Naive thymus-derived CD4-positive, alpha-beta T cell (primary cell): ENCODE measurements around the gene SLC16A8. TPM values are rescaled to one million over a fixed set of nuclear protein-coding genes. Genes with fewer than 3 reads are reported as not detected.

Experiments used
- ATAC-seq: fragments of 150-1000 bp; cut with Tn5 transposase; 2 replicates; pipeline ENCODE4 v1.10.0; 2021; ENCODE audit warnings: mild to moderate bottlenecking, moderate library complexity
- CTCF ChIA-PET: fragments of 350-600 bp; sonication (Branson Sonifier 250); formaldehyde crosslinking; loops from one replicate; lab custom pipeline; 2021; ENCODE audit warnings: antibody characterized with exemption; lab: Charles Lee
- POLR2A ChIA-PET: fragments of 350-600 bp; sonication (Branson Sonifier 250); formaldehyde crosslinking; loops from one replicate; lab custom pipeline; 2021; ENCODE audit warnings: antibody characterized with exemption, inconsistent platforms; lab: Charles Lee
- DNase-seq, 9 donors: peaks; one replicate each; pipeline versions ENCODE4 v3.0.0 to v3.0.0-alpha.2; 2020 to 2022; ENCODE audit warnings: mixed read lengths in 1 of 9
- H3K27ac ChIP-seq: one replicate; pipeline ENCODE4 v1.7.0; 2013; ENCODE audit warnings: mild to moderate bottlenecking, low read depth, low read length, moderate library complexity
- H3K27me3 ChIP-seq, 2 donors: one replicate each; pipeline ENCODE4 v1.7.0; 2013; ENCODE audit warnings: low read length in 2 of 2, mild to moderate bottlenecking in 2 of 2, moderate library complexity in 2 of 2; ENCODE audit not compliant: control insufficient read depth in 2 of 2, insufficient read depth in 2 of 2
- H3K36me3 ChIP-seq, 3 experiments: 1 replicate in 2 of 3; 2 replicates in 1 of 3; pipeline ENCODE4 v1.7.0; 2013; ENCODE audit warnings: low read length in 3 of 3, mild to moderate bottlenecking in 3 of 3, moderate library complexity in 1 of 3; ENCODE audit not compliant: insufficient read depth in 3 of 3, control insufficient read depth in 2 of 3
- H3K4me1 ChIP-seq, 2 donors: one replicate each; pipeline ENCODE4 v1.7.0; 2013; ENCODE audit warnings: low read length in 2 of 2, mild to moderate bottlenecking in 2 of 2, moderate library complexity in 1 of 2; ENCODE audit not compliant: control insufficient read depth in 2 of 2, insufficient read depth in 2 of 2
- H3K4me3 ChIP-seq: 2 replicates; pipeline ENCODE4 v1.7.0; 2013; ENCODE audit warnings: mild to moderate bottlenecking, low read length
- H3K9me3 ChIP-seq, 3 experiments: 1 replicate in 2 of 3; 2 replicates in 1 of 3; pipeline ENCODE4 v1.7.0; 2013; ENCODE audit warnings: low read length in 3 of 3; ENCODE audit not compliant: control insufficient read depth in 2 of 3
- H3K27ac Mint-ChIP-seq, 9 donors: one replicate each; pipeline ENCODE4 v1.8.0; 2020 to 2022; ENCODE audit warnings: mixed read lengths in 9 of 9, mild to moderate bottlenecking in 8 of 9, moderate library complexity in 5 of 9, inconsistent platforms in 2 of 9
- H3K27me3 Mint-ChIP-seq, 5 donors: one replicate each; pipeline ENCODE4 v1.8.0; 2021 to 2022; ENCODE audit warnings: mixed read lengths in 5 of 5, mild to moderate bottlenecking in 1 of 5
- H3K36me3 Mint-ChIP-seq, 5 donors: one replicate each; pipeline ENCODE4 v1.8.0; 2020 to 2022; ENCODE audit warnings: mixed read lengths in 5 of 5, mild to moderate bottlenecking in 3 of 5, inconsistent platforms in 1 of 5
- H3K4me1 Mint-ChIP-seq, 7 donors: one replicate each; pipeline ENCODE4 v1.8.0; 2020 to 2022; ENCODE audit warnings: mixed read lengths in 7 of 7, mild to moderate bottlenecking in 3 of 7, inconsistent platforms in 1 of 7
- H3K4me3 Mint-ChIP-seq, 10 donors: one replicate each; pipeline ENCODE4 v1.8.0; 2020 to 2022; ENCODE audit warnings: mild to moderate bottlenecking in 10 of 10, mixed read lengths in 10 of 10, moderate library complexity in 6 of 10, inconsistent platforms in 2 of 10
- H3K9me3 Mint-ChIP-seq, 11 donors: one replicate each; pipeline ENCODE4 v1.8.0; 2020 to 2022; ENCODE audit warnings: mixed read lengths in 11 of 11, mild to moderate bottlenecking in 4 of 11, inconsistent platforms in 1 of 11, moderate library complexity in 1 of 11
- intact Hi-C, 2 donors: fragments of 100-400 bp; cut with micrococcal nuclease; formaldehyde crosslinking; loops; one replicate each; pipeline ENCODE4 v1.15.1; 2023
- polyA plus RNA-seq, 2 donors: library from polyadenylated mRNA; unstranded; fragments of 300-500 nt; fragmentation: Illumina TruSeq; gene quantifications; one replicate each; pipeline ENCODE4 v1.2.3, GENCODE V29; 2021
- total RNA-seq, 6 experiments: library from RNA in 5 of 6; stranded (reverse) in 5 of 6; gene quantifications; 1 replicate in 5 of 6; 2 replicates in 1 of 6; pipeline ENCODE4 v1.2.3 and lab custom pipeline; 2021 to 2026

Gene SLC16A8
- total and polyA plus RNA-seq, 7 experiments from 2014 or later = not detected

DNA sequence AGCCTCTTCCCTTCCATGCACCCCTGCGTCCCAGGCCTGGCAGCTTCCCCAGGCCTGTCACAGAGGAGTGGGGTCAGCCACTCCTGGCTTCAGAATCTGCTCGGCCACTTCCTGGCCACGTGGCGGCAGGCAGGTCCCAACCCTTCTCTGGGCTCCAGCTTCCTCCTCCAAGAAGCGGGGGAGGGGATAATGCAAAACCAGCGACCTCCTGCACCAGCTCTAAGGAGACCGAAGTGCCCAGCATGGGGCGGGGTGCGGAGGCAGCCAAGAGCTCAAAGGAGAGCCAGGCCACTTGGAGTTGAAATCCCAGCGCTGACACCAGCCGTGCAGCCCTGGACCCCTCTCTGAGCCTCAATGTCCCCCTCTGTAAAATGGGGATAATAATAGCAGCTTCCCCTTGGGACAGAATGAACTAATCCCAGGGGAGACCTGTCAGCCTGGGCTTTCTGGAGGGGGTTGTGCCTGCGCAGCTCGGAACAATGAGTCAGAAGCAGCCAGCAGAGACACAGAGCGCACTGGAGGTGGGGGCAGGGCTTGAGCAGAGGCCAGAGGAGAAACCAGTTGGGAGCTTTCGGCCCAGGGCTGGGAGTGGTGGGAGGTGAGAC, 49.6 kb downstream of the SLC16A8 start:
- ChIA-PET POLR2A (no interaction called here), CTCF (no interaction called here)
- no peak overlapping the region for H3K4me3 Mint-ChIP-seq
- H3K4me1 ChIP-seq = no peaks in the 10 kb centered on the region
- no peaks in the 10 kb centered on the region for H3K36me3 Mint-ChIP-seq
- H3K27me3 Mint-ChIP-seq = no peaks in the 10 kb centered on the region
- no peaks in the 10 kb centered on the region for H3K36me3 ChIP-seq
- no peaks in the 10 kb centered on the region for H3K9me3 Mint-ChIP-seq
- peaks cover 0 to 5% (median 0%) of the 10 kb centered on the region in 7 donors for H3K4me1 Mint-ChIP-seq
- H3K9me3 ChIP-seq = no peaks in the 10 kb centered on the region
- DNase-seq (no peak), ATAC-seq (no peak)
- no peak overlapping the region for H3K27ac ChIP-seq
- intact Hi-C loops = no loop called here
- H3K4me3 ChIP-seq = no peak overlapping the region
- H3K27ac Mint-ChIP-seq = no peak overlapping the region
- no peaks in the 10 kb centered on the region for H3K27me3 ChIP-seq

- H3K9me3 Mint-ChIP-seq = no peaks in the 10 kb centered on the region
- POLR2A ChIA-PET = no interaction called here
- ATAC-seq (no peak), DNase-seq (no peak)
- Histone ChIP-seq H3K27me3 (no peaks in the 10 kb centered on the region), H3K27ac (no peak overlapping the region), H3K36me3 (no peaks in the 10 kb centered on the region), H3K4me1 (no peaks in the 10 kb centered on the region), H3K9me3 (no peaks in the 10 kb centered on the region), H3K4me3 (no peak overlapping the region)
- H3K27me3 Mint-ChIP-seq = no peaks in the 10 kb centered on the region
- intact Hi-C loops = no loop called here
- H3K4me1 Mint-ChIP-seq = peaks cover 0 to 5% (median 0%) of the 10 kb centered on the region in 7 donors
- no peak overlapping the region for H3K4me3 Mint-ChIP-seq
- H3K36me3 Mint-ChIP-seq = no peaks in the 10 kb centered on the region
- CTCF ChIA-PET = no interaction called here
- no peak overlapping the region for H3K27ac Mint-ChIP-seq
These were observed 50.3 kb downstream of the SLC16A8 start for GRCh38 chr22:38033522-38034277.

GRCh38 chr22:38032681-38033521, 51.1 kb downstream of the SLC16A8 start:
- Mint-ChIP-seq H3K4me3 (no peak overlapping the region), H3K27me3 (no peaks in the 10 kb centered on the region), H3K4me1 (peaks cover 0 to 5% (median 0%) of the 10 kb centered on the region in 7 donors), H3K27ac (no peak overlapping the region), H3K9me3 (no peaks in the 10 kb centered on the region), H3K36me3 (no peaks in the 10 kb centered on the region)
- ChIA-PET POLR2A (no interaction called here), CTCF (no interaction called here)
- no peak overlapping the region for H3K27ac ChIP-seq
- DNase-seq (no peak), ATAC-seq (no peak)
- no peak overlapping the region for H3K4me3 ChIP-seq
- intact Hi-C loops = no loop called here
- H3K9me3 ChIP-seq = no peaks in the 10 kb centered on the region
- H3K27me3 ChIP-seq = no peaks in the 10 kb centered on the region
- no peaks in the 10 kb centered on the region for H3K36me3 ChIP-seq
- no peaks in the 10 kb centered on the region for H3K4me1 ChIP-seq

DNA sequence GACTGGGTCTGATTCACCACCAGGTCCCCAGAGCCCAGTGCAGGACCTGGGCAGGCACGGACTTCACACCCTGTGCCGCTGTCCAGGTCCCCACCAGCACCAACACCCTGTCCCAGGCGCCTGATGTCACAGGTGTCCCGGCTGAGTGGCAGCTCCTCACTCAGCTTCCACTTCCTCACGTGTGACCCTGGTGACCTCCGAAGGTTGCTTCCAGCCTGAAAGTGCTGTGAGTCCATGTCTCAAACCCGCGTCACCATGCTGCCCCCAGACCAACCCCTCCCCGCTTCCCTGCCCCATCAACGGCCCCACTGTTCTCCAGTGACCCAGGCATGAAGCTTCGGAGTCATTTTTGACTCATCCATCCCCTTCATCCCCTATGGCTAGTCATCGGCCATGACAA, 52.5 kb downstream of the SLC16A8 start:
- DNase-seq = no peak
- ChIA-PET POLR2A (no interaction called here), CTCF (no interaction called here)
- Mint-ChIP-seq H3K36me3 (no peaks in the 10 kb centered on the region), H3K27ac (peak overlapping the region in 1 of 9 donors; percentile 62), H3K4me1 (peaks cover 0 to 5% (median 0%) of the 10 kb centered on the region in 7 donors), H3K4me3 (no peak overlapping the region), H3K9me3 (no peaks in the 10 kb centered on the region), H3K27me3 (no peaks in the 10 kb centered on the region)
- no peaks in the 10 kb centered on the region for H3K9me3 ChIP-seq
- H3K27ac ChIP-seq = no peak overlapping the region
- no peak overlapping the region for H3K4me3 ChIP-seq
- H3K36me3 ChIP-seq = no peaks in the 10 kb centered on the region
- no peaks in the 10 kb centered on the region for H3K27me3 ChIP-seq
- ATAC-seq = no peak
- no peaks in the 10 kb centered on the region for H3K4me1 ChIP-seq
- intact Hi-C loops = no loop called here

DNA sequence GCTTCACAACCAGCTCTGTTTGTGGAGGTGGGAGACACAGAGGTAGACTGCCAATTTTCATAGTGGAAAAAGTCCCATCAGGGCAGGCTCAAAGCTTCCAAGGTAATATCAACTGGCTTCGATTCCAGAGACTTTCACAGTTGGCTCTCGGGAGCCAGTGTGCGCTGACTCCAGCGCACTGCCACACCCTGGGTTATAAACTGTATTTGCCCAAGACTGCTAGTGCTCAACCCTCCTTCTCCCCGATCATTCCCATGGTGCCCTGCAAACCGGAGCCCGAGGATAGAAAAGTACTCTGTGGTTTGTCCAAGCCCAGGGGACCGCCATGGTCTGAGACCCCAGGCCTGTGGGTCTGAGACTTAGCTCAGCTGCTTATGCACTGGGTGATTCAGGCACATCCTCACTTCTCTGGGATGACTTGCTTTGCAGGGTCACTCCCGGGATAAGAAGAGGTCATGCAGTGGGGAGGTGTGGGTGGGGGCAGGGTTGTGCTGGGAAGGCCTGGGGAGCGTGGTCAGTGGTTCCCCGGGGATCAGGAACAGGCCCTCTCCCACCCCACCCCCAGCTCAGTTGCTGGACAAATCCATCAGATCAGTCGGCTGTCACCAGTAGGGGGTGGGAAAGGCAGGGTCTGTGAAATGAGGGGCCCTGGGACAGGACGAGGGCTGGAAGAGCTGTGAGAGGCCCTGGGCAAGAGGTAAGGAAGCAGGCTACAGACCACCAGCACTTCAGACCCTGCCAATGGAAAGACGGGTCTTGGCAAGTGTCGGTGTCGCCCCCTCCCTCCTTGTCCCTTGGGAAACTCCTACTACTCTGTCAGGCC, 53.5 kb downstream of the SLC16A8 start:
- Histone ChIP-seq H3K27ac (no peak overlapping the region), H3K36me3 (no peaks in the 10 kb centered on the region), H3K4me3 (no peak overlapping the region), H3K9me3 (no peaks in the 10 kb centered on the region), H3K4me1 (no peaks in the 10 kb centered on the region), H3K27me3 (no peaks in the 10 kb centered on the region)
- Mint-ChIP-seq H3K4me1 (peaks cover 0 to 5% (median 0%) of the 10 kb centered on the region in 7 donors), H3K27me3 (no peaks in the 10 kb centered on the region), H3K4me3 (no peak overlapping the region), H3K9me3 (no peaks in the 10 kb centered on the region), H3K36me3 (peaks cover 0 to 1% (median 0%) of the 10 kb centered on the region in 5 donors), H3K27ac (no peak overlapping the region)
- ChIA-PET CTCF (no interaction called here), POLR2A (no interaction called here)
- no peak for DNase-seq
- ATAC-seq = no peak
- intact Hi-C loops = no loop called here

GRCh38 chr22:38029901-38030300, 54.1 kb downstream of the SLC16A8 start:
- H3K4me3 ChIP-seq = no peak overlapping the region
- no peaks in the 10 kb centered on the region for H3K9me3 ChIP-seq
- peaks cover 0 to 4% (median 0%) of the 10 kb centered on the region in 7 donors for H3K4me1 Mint-ChIP-seq
- H3K27me3 Mint-ChIP-seq = no peaks in the 10 kb centered on the region
- H3K27ac Mint-ChIP-seq = no peak overlapping the region
- no peak for ATAC-seq
- no peaks in the 10 kb centered on the region for H3K4me1 ChIP-seq
- ChIA-PET POLR2A (no interaction called here), CTCF (no interaction called here)
- no peaks in the 10 kb centered on the region for H3K36me3 ChIP-seq
- no peak for DNase-seq
- no peaks in the 10 kb centered on the region for H3K27me3 ChIP-seq
- intact Hi-C loops = no loop called here
- H3K4me3 Mint-ChIP-seq = no peak overlapping the region
- peaks cover 0 to 6% (median 0%) of the 10 kb centered on the region in 5 donors for H3K36me3 Mint-ChIP-seq
- no peaks in the 10 kb centered on the region for H3K9me3 Mint-ChIP-seq
- no peak overlapping the region for H3K27ac ChIP-seq
